NCI-H2196 (cell line): ENCODE data around the gene TMCO6.
"Not testable (repeated sequence)": the region's sequence is repeated elsewhere in the genome, so short reads cannot be mapped to it uniquely, and the experiment has no call there.

Experiments used
- DNase-seq: peaks from one replicate; lab custom pipeline; 2025; ENCODE audit not compliant: unreplicated experiment; lab: John Stamatoyannopoulos, UW

TMCO6 gene

DNA sequence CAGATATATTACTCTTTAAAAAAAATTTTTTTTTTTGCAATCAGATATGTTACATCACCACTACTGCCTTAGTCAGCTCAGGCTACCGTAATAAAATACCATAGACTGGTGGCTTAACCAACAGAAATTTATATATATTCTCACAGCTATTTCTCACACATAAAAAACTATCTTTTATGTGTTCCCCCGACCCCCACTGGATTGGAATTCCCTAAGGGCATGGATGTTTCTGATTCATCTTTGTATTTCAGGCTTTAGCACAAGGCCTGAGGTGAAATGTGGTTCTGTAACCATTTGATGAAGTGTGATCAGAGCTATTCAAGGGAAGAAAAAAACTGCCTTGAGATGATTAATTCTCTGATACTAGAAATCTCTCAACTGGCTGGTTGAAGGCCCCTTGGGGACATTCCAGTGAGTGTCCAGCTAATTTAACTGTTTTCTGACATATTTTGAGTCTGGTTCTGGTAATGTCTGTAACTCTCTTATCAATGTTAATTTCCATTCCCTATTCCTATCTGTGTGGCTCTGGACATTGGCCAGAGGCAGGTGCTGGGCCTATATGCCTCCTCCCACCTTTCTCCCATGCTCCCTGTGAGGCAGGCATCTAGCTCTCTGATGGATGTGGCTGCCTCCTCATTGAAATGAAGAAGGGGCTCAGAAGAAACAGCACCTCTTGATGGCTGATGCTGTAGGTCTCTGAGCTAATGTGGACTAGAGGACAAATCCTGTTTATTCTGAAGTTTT lies 8.8 kb upstream of the TMCO6 start:
- DNase-seq = no peak

DNA sequence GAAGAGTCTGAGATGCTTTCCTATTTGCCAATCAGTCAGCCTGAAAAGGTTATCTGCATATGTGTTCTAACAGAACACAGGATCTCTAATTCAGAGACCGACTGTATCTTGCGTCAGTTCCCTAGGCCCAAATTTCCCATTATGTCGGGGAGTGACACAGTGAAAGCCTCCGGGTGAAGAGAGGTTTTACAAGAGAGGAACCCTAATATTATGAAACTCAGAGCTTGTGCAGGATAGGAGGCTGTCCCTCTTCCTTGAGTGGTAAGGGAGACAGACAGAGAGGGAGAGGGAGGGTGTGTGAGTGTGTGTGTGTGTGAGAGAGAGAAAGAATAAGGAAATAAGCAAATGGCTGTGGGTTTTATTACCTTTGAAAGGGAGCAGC lies 8.2 kb upstream of the TMCO6 start:
- no peak for DNase-seq

DNA sequence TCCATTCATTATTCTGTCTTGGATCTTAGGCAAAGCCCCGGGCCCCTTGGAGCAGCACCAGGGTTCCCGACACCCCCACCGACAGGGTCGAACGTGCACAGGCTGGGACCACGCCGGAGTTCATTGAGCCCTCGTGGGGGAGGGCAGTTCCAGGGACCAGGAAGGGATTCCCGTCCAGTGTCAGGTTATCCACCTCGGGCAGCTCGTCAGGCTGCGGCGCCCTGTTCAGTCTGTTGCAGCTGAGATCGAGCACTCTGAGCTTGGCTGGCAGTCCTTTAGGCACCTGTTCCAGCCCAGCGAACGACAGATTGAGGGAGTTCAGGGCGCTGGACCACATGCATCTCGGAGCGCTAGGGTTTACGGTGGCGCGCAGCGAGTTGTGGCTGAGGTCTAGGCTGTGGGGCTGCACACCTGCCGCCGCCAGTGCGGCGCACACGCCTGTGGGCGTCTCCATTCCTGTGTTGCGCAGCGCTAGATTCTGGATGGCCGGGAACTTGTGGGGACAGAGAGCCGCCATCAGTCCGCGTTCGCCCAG lies 7.4 kb upstream of the TMCO6 start:
- DNase-seq = no peak

DNA sequence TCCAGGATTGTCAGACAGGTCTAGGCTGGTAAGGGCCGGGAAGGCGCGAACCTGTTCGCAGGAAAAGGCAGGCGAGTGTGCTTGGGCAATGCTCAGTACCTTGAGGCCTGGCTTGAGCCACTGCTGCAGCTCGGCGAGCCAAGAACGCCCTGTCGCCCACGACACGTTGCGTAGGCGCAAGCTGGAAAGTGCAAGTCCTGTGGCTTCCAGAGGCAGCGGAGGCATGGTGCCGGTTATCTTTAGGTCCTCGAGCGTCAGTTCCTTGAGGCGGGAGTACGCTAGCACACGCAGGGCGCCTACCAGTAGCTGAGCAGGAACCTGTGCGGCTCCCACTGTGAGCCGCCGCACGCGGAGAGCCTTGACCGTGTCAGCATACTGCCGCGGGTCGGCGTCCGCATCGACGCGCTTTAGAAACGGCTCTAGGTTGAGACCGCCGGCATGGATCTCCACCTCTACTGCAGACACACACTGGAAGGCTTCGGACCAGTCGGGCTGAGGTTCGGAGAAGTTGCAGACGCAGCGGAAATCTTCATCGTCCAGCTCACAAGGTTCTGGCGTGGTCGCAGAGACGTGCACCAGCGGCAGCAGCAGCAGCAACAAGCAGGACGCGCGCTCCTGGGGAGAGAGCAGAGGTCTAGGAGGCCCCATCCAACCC lies 6.8 kb upstream of the TMCO6 start:
- no peak for DNase-seq

DNA sequence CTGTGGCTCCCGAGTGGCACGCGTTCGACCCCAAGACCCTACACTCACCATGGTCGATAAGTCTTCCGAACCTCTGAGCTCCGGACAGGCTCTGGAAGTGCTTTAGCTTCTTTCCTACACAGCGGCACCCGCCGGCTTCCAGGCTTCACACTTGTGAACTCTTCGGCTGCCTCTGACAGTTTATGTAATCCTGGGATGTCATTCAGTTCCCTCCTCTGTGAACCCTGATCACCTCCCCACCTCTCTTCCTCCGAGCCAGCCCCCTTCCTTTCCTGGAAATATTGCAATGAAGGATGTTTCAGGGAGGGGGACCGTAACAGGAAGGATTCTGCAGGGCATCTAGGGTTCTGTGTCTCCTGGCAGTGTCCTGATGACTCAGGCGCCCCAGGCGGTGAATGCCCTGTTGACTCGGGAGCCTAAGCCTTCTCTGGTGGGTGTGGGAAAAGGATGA lies 6.2 kb upstream of the TMCO6 start, which contains the start of gene CD14:
CD14 (minus strand) TSS at position 155 of the 451 bp plus-strand sequence; CDS start at position 51, 104 bp downstream.
- DNase-seq = no peak

DNA sequence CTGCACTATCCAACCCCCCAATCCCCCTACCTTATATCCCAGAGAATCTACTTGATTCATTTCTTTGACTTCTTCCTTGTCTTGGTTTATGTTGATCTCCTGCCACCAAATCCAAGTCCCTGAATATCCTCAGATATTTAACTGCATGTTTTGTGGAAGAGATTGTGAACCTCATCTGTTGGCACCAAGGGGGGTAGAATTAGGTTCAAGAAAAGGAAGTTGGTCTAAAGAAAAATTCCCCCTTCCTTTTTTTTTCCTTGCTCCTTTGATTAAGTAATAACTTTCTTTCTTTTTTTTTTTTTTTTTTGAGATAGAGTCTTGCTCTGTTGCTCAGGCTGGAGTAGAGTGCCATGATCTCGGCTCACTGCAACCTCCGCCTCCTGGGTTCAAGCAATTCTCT lies 5.8 kb upstream of the TMCO6 start:
- no peak for DNase-seq

DNA sequence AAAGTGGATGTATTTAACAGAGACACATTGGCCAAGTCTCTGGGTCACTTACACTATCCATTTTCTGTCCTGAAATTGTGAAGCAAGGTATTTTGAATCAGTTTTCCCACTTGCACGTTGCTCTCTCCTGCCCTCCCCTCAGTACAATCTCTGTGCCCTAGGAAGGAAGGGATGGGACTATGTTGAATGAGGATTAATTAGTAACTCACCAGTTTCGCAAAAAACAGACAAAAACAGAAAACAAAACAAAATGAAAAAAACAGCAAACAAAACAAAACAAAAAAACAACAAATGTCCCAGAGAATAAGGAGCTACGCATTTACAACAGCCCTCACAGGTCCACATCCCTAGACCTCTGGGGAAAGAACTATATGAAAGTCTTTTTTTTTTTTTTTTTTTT lies 5.1 kb upstream of the TMCO6 start:
- no peak for DNase-seq

DNA sequence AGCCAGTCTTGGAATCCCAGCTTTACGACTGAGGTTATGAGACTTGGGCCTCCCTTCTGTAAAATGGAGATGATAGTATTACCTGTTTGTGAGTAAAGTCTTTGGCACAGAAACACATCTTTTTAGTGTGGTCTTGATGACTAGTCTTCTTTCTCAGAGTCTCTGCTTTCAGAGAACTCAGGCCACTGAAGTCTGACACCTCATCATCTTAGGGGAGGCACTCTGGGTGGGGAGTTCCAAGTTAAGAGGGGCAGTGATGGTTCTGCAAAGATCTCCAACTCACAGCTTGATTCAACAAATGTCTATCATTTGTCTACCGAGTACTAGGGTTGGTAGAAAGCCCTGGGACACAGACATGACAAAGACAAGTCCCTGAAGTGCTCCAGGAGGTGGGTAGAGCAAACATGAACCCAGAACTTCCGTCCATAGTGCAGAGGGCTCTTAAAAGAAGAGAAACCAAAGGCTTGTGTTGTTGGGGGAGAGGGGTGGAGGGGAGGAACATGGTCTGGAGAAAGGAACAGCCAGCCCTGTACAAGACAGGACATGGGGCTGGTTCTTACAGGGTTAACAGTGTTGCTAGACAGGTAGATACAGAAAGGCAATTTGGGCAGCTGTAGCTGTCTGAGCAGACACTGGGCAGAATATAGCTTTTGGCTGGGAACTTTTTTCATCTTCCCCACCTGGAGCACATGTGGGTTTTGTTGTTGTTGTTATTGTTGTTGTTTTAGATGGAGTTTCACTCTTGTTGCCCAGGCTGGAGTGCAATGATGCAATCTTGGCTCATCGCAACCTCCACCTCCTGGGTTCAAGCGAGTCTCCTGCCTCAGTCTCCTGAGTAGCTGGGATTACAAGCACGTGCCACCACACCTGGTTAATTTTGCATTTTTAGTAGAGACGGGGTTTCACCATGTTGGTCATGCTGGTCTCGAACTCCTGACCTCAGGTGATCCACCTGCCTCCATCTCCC lies 3.7 kb upstream of the TMCO6 start:
- no peak for DNase-seq

DNA sequence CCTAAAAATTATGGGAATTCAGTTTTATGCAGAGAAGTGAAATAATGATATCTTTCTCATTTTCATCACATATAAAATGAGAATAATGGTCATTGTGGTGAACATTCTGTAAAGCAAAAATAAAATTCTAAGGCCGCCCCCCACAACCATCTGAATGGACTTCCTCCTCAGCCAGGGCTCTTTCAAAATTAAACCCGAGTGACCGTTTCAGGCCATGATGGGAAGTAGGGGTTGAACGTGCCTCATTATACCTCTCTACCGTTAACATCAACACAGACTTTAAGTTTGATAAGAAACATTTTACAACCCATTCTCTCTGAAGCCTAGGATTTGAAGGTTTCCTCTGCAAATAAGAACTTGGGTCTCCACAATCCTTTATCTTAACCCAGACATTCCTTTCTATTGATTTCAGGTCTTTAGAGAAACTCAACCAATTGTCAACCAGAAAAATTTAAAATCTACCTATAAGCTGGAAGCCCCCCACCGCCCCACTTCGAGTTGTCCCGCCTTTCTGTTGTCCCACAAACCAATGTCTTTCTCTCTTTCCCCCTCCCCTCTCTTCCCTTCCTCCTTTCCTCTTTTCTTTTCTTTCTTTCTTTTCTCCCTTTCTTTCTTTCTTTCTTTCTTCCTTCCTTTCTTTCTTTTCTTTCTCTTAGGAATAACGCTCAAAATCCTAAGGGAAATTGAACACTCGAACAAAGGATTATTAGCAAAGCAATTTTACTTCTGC lies 1.7 kb upstream of the TMCO6 start:
- no peak for DNase-seq

DNA sequence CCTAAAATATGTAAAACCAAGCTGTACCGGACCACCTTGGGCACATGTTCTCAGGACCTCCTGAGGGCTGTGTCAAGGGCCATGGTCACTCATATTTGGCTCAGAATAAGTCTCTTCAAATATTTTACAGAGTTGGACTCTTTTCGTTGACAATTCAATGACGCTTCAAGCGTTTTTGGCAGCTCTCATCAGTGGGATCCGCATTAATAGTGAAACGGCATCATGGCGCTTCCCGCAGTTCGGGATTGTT lies 428 bp upstream of the TMCO6 start:
- DNase-seq = not testable (repeated sequence)

DNA sequence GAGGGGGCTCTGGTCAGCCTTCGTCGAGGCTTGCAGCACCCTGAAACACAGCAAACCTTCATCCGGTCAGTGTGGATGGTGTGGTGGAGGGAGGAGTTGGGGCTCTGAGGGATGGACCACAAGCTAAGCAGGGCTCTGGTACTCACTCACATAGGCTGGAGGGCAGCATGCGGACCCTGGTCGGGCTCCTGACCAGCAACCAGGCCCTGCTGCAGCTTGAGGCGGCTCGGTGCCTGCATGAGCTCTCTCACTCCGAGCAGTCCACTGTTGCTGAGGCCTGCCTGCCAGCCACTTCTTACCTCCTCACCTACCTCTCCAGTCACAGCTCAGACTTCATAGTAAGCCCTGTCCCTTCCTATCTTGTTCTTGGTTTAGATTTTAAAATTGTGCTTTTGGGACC lies 2.5 kb downstream of the TMCO6 start:
- no peak for DNase-seq

DNA sequence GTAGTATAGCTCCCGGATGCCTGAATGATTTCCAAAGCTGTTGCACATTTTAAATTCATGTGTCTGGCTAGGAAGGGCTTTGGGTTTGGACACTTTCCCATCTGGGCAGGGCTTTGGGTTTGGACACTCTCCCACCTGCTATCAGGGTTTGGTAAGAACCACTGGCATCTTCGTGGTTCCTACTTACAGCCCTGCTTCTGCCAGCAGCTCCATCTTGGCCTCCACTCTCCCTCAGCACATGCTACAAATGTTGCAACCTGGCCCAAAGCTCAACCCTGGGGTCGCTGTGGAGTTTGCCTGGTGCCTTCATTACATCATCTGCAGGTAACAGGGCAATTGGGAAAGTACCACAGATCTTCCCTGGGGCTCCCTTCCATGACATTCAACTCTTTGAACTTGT lies 3.5 kb downstream of the TMCO6 start:
- DNase-seq = no peak

DNA sequence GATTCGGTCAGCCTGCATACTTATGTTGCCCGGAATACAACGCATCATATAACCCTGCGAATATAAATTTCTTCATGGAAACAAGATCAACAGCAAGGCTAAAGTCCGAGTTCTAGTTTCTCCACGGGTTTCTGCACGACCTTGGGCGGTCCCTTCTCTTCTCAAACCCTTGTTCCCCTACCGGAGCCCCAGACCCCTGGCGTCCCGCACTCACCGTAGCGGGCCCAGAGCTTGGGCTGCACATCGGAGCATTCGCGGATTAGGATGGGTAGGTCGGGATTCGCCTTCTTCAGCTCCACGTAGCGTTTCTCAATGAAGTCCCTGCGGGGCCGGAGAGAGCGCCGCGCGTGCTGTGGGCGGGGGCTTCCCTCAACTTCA lies 7.8 kb downstream of the TMCO6 start:
- no peak for DNase-seq

DNA sequence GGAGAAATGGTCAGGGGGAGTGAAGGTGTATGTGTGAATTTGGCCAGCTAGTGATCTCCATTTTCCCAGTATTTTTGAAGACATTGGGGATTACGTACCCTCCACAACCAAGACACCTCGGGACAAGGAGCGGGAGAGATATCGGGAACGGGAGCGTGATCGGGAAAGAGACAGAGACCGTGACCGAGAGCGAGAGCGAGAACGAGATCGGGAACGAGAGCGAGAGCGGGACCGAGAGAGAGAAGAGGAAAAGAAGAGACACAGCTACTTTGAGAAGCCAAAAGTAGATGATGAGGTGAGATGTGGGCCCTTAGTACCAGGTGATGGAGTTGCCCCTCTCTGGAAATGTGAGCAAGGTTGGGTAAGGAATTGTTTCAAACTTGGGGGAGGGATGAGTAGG lies 19.6 kb downstream of the TMCO6 start:
- DNase-seq = no peak

DNA sequence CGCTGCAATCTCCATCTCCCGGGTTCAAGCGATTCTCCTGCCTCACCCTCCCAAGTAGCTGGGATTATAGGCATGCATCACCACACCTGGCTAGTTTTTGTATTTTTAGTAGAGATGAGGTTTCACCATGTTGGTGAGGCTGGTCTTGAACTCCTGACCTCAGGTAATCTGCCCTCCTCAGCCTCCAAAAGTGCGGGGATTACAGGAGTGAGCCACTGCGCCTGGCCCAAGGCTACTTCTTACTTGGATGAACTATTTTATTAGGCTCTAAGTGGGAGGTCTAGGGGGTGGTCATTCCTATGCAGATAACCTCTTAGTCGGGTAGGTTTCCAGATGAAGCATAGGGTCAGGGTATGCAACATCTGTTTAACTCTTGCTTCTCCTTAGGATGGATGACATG lies 21.1 kb downstream of the TMCO6 start:
- not testable (repeated sequence) for DNase-seq

DNA sequence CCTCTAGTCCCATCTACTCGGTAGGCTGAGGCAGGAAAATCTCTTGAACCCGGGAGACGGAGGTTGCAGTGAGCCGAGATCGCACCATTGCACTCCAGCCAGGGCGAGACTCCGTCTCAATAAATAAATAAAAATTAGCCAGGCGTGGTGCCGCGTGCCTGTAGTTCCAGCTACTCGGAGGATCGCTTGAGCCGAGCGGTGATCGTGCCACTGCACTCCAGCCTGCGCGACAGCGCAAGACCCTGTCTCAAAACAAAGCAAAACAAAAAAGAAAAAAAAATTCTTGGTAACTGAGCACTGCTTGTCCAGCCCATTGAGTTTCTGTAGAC lies 24.7 kb downstream of the TMCO6 start:
- no peak for DNase-seq

DNA sequence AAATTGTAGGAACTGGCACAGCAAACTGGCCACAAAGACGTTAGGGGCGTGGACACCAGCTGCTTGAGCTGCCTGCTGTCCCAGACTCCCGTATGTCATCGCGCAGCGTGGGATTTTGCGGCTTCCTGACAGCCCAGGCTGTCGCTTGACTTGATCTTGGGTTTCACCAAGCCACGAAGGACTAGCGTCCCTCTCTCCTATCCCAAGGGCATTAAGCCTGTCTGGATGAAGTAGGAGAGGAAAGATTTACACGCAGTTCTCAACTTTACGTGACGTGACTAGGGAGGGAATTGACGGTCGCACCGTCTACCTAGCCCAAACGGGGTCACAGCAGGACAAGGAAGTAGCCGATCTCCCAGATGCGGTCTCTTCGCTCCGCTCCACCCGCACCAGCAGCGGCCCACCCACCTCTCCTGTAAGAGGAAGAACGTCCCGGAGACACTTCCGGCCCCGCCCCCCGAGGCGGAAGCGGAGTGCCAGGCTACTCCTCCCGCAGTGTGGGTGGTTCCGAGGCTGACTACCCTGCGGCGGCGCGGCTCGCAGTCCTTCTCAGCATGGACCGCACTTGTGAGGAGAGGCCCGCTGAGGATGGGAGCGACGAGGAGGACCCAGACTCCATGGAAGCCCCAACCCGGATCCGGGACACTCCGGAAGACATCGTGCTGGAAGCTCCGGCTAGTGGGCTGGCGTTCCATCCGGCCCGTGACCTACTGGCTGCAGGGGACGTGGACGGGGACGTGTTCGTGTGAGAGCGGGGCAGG lies 25.3 kb downstream of the TMCO6 start, which contains the start of gene WDR55:
WDR55 (plus strand) TSS at position 546 of the 761 bp plus-strand sequence; CDS start at position 555, 9 bp downstream.
- peak; percentile 87 for DNase-seq

DNA sequence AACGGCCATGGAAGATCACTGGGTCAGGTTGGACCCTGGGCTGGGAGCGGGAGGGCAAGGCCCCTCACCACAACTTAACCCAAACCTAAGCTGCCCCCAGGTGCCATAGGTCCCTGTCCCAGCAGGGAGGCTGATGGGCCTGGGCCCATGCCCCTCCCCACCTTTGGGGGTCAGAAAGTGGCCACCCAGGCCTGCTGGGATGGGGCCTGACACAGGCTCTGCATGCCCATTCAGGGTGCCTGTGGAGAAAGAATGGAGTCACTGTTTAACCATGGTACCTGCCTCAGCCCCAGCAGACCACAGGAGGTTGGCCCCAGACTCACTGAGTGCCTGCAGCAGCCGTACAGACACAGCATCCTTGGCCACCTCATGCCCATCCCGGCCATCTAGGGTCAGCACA lies 31.8 kb downstream of the TMCO6 start:
- not testable (repeated sequence) for DNase-seq

DNA sequence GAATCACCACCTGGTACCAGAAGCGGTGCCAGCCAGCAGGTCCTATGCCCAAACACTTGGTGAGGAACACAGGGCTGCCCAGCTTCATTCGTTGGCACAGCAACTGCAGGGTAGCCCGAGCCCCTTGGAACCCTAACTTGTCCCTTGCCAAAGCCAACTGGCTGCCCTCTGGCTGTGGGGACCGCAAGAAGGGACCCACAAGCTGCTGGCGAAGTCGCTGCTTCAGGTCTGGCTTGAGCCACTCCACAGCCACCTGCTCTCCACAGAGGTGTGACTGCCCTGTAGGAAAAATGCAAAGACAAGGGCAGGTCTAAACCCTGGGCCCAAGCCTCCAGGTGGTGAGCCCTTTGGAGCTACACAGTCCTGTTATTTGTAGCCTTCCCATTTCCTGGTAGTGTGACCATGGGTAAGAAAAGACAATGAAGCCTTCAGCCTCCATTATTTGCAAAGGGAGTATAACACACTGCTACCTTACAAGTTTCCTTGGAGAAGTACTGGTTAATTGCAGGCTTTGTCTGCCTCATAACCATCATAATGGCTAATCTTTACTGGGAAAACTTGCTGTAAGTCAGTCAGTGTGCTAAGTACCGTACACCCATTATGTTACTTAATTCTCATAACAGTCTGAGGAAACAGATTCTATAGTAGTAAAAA lies 32.3 kb downstream of the TMCO6 start:
- no peak for DNase-seq
